Measurements from ENCODE around the gene POU2AF2. TPM values are rescaled to one million over a fixed set of nuclear protein-coding genes. Genes with fewer than 3 reads are reported as not detected.

POU2AF2 gene
- total and polyA plus RNA-seq, 2 of the 8 experiments (the other 6 are each of a cell fraction or from before 2014, with no cell fraction given), result not detected

- TF ChIP-seq CHD7 (IDR thresholded peaks at IDR 0.05; ENCODE audit: insufficient replicate concordance, low read length) (no peak), SIN3A (conservative IDR thresholded peaks at IDR 0.05 in 1 of 2, IDR thresholded peaks at IDR 0.05 in 1 of 2; ENCODE audit: low read depth in 1 of 2, low read length in 2 of 2) (no peak), CTCF (IDR thresholded peaks at IDR 0.05; ENCODE audit: control extremely low read depth in 1 of 3, insufficient read depth in 1 of 3, low read depth in 1 of 3, low read length in 3 of 3) (no peak), TEAD4 (IDR thresholded peaks at IDR 0.05; ENCODE audit: low read depth, low read length) (no peak), CHD1 (IDR thresholded peaks at IDR 0.05; ENCODE audit: low read depth, low read length) (no peak)
Observed at GRCh38 chr11:111310723-111311122, 65.2 kb downstream of the POU2AF2 start (continued).

Measured in H1 (cell line).